Mesendoderm (in vitro differentiated cells): Measurements from ENCODE around the gene NUAK1.

ENCODE experiments used
- DNase-seq: peaks from one replicate; pipeline ENCODE4 v3.0.0; 2013
- H2AK5ac ChIP-seq: 2 replicates; pipeline ENCODE4 v1.6.1; 2013; ENCODE audit warnings: low read length, inconsistent platforms
- H2BK120ac ChIP-seq: 2 replicates; pipeline ENCODE4 v1.6.1; 2013; ENCODE audit warnings: low read depth, mild to moderate bottlenecking, low read length, moderate library complexity, mixed read lengths
- H2BK15ac ChIP-seq: replicated peaks from 2 replicates; pipeline ENCODE4 v1.6.1; 2013; ENCODE audit warnings: low read depth, mild to moderate bottlenecking, moderate library complexity
- H2BK5ac ChIP-seq: 2 replicates; pipeline ENCODE4 v1.6.1; 2013; ENCODE audit warnings: low read length, inconsistent platforms
- H3K18ac ChIP-seq: 2 replicates; pipeline ENCODE4 v1.6.1; 2013; ENCODE audit warnings: mild to moderate bottlenecking, low read length, mixed read lengths
- H3K23ac ChIP-seq: one replicate; pipeline ENCODE4 v1.6.1; 2013; ENCODE audit warnings: low read length
- H3K27ac ChIP-seq: 2 replicates; pipeline ENCODE4 v1.5.1; 2013; ENCODE audit warnings: low read depth, mild to moderate bottlenecking, inconsistent platforms, low read length, moderate library complexity
- H3K27me3 ChIP-seq: 2 replicates; pipeline ENCODE4 v1.6.1; 2013; ENCODE audit warnings: low read length, control low read depth, mild to moderate bottlenecking, inconsistent platforms; ENCODE audit not compliant: insufficient read depth, poor library complexity
- H3K36me3 ChIP-seq: 2 replicates; pipeline ENCODE4 v1.6.1; 2013; ENCODE audit warnings: low read length, inconsistent platforms; ENCODE audit not compliant: control insufficient read depth, insufficient read depth
- H3K4ac ChIP-seq: one replicate; pipeline ENCODE4 v1.6.1; 2013; ENCODE audit warnings: low read depth, mild to moderate bottlenecking, low read length, moderate library complexity
- H3K4me1 ChIP-seq: 2 replicates; pipeline ENCODE4 v1.6.1; 2013; ENCODE audit warnings: low read depth, low read length, inconsistent platforms; ENCODE audit not compliant: control insufficient read depth
- H3K4me2 ChIP-seq: 2 replicates; pipeline ENCODE4 v1.6.1; 2013; ENCODE audit warnings: low read length
- H3K4me3 ChIP-seq: 2 replicates; pipeline ENCODE4 v1.5.1; 2013; ENCODE audit warnings: mild to moderate bottlenecking, low read length
- H3K56ac ChIP-seq: one replicate; pipeline ENCODE4 v1.6.1; 2013; ENCODE audit warnings: low read length
- H3K79me1 ChIP-seq: 2 replicates; pipeline ENCODE4 v1.6.1; 2013; ENCODE audit warnings: low read length, inconsistent platforms
- H3K79me2 ChIP-seq: 2 replicates; pipeline ENCODE4 v1.6.1; 2013; ENCODE audit warnings: mild to moderate bottlenecking, low read length; ENCODE audit not compliant: control insufficient read depth, insufficient read depth
- H3K9ac ChIP-seq: 2 replicates; pipeline ENCODE4 v1.6.1; 2013; ENCODE audit warnings: low read length, inconsistent platforms
- H4K5ac ChIP-seq: one replicate; pipeline ENCODE4 v1.6.1; 2013; ENCODE audit warnings: low read length
- H4K8ac ChIP-seq: one replicate; pipeline ENCODE4 v1.6.1; 2013; ENCODE audit warnings: low read depth, mild to moderate bottlenecking, control low read depth, low read length, moderate library complexity
- WGBS: extraction: QIAGEN DNeasy Blood & Tissue Kit; methylation state at CpG from one replicate; pipeline ENCODE4 v1.1.7; 2013; ENCODE audit warnings: low lambda C conversion rate, missing lambda C conversion rate; ENCODE audit not compliant: insufficient coverage; ENCODE audit errors: extremely low coverage; 5-methylcytosine and 5-hydroxymethylcytosine counted together

NUAK1 gene

GRCh38 chr12:106033161-106033675 is 105.5 kb downstream of the NUAK1 start:
- H3K18ac ChIP-seq: no peak overlapping the region
- no peak overlapping the region for H2BK120ac ChIP-seq
- no peak overlapping the region for H4K8ac ChIP-seq
- H3K9ac ChIP-seq: no peak overlapping the region
- H3K79me1 ChIP-seq: no peaks in the 10 kb centered on the region
- H2BK5ac ChIP-seq: peak overlapping the region; percentile 12
- H3K4me1 ChIP-seq: peaks cover 7% of the 10 kb centered on the region
- no peaks in the 10 kb centered on the region for H3K36me3 ChIP-seq
- H4K5ac ChIP-seq: no peak overlapping the region
- no peak overlapping the region for H3K23ac ChIP-seq
- no peaks in the 10 kb centered on the region for H3K27me3 ChIP-seq
- no peak overlapping the region for H2AK5ac ChIP-seq
- H3K27ac ChIP-seq: no peak overlapping the region
- H3K4ac ChIP-seq: no peak overlapping the region
- peak overlapping the region; percentile 2 for H3K56ac ChIP-seq
- no peaks in the 10 kb centered on the region for H3K79me2 ChIP-seq
- no peak overlapping the region for H3K4me3 ChIP-seq
- DNase-seq: no peak
- no peak overlapping the region for H2BK15ac ChIP-seq
- WGBS: no CpG with 5 or more reads among the region's 4 CpGs
- H3K4me2 ChIP-seq: no peak overlapping the region

DNA sequence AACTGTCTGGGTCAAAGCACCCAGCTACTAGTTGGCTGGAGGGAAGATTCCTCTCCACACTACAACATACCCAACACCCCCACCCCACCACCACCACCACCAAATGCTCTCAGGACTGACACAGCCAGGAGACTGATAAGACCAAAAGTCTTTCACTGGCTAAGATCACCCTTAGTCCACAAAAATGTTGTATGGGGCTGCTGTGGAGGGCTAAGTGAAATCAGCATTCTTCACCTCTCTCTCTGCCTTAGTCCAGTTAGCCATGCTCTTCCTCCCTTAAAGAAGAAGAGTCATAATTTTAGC is 106.2 kb downstream of the NUAK1 start:
- no peak overlapping the region for H2BK120ac ChIP-seq
- no peak overlapping the region for H3K18ac ChIP-seq
- H3K79me1 ChIP-seq: no peaks in the 10 kb centered on the region
- no peak overlapping the region for H3K56ac ChIP-seq
- peak; percentile 66 for DNase-seq
- H4K5ac ChIP-seq: no peak overlapping the region
- H3K4me3 ChIP-seq: no peak overlapping the region
- peaks cover 7% of the 10 kb centered on the region for H3K4me1 ChIP-seq
- no peak overlapping the region for H3K4ac ChIP-seq
- H3K4me2 ChIP-seq: no peak overlapping the region
- H2BK15ac ChIP-seq: no peak overlapping the region
- H2BK5ac ChIP-seq: peak overlapping the region; percentile 12
- no peak overlapping the region for H3K27ac ChIP-seq
- no peak overlapping the region for H2AK5ac ChIP-seq
- H4K8ac ChIP-seq: no peak overlapping the region
- H3K79me2 ChIP-seq: no peaks in the 10 kb centered on the region
- no peaks in the 10 kb centered on the region for H3K36me3 ChIP-seq
- no peak overlapping the region for H3K23ac ChIP-seq
- no peaks in the 10 kb centered on the region for H3K27me3 ChIP-seq
- no peak overlapping the region for H3K9ac ChIP-seq

GRCh38 chr12:106031761-106032622 is 106.8 kb downstream of the NUAK1 start:
- H3K4me3 ChIP-seq: no peak overlapping the region
- no peaks in the 10 kb centered on the region for H3K79me2 ChIP-seq
- no peak overlapping the region for H2AK5ac ChIP-seq
- H3K27me3 ChIP-seq: no peaks in the 10 kb centered on the region
- no peak overlapping the region for H2BK15ac ChIP-seq
- no peaks in the 10 kb centered on the region for H3K79me1 ChIP-seq
- WGBS: no CpG with 5 or more reads among the region's 4 CpGs
- H3K4ac ChIP-seq: peak overlapping the region; percentile 83
- H2BK120ac ChIP-seq: no peak overlapping the region
- peaks cover 7% of the 10 kb centered on the region for H3K4me1 ChIP-seq
- peak; percentile 51 for DNase-seq
- no peak overlapping the region for H3K18ac ChIP-seq
- no peak overlapping the region for H3K56ac ChIP-seq
- H4K8ac ChIP-seq: no peak overlapping the region
- no peak overlapping the region for H2BK5ac ChIP-seq
- H3K4me2 ChIP-seq: no peak overlapping the region
- H3K23ac ChIP-seq: no peak overlapping the region
- H3K9ac ChIP-seq: no peak overlapping the region
- no peak overlapping the region for H3K27ac ChIP-seq
- no peak overlapping the region for H4K5ac ChIP-seq
- no peaks in the 10 kb centered on the region for H3K36me3 ChIP-seq

GRCh38 chr12:106030210-106031071 is 108.3 kb downstream of the NUAK1 start:
- H3K4me1 ChIP-seq: peaks cover 7% of the 10 kb centered on the region
- H3K23ac ChIP-seq: no peak overlapping the region
- no peaks in the 10 kb centered on the region for H3K79me1 ChIP-seq
- H2BK15ac ChIP-seq: peak overlapping the region; percentile 39
- H3K4me3 ChIP-seq: no peak overlapping the region
- H3K56ac ChIP-seq: peak overlapping the region; percentile 50
- peak overlapping the region; percentile 69 for H3K27ac ChIP-seq
- WGBS: no CpG with 5 or more reads among the region's 12 CpGs
- no peak overlapping the region for H2AK5ac ChIP-seq
- peak overlapping the region; percentile 9 for H3K9ac ChIP-seq
- no peak overlapping the region for H2BK120ac ChIP-seq
- H3K4ac ChIP-seq: no peak overlapping the region
- peak overlapping the region; percentile 56 for H2BK5ac ChIP-seq
- H4K8ac ChIP-seq: no peak overlapping the region
- H3K4me2 ChIP-seq: no peak overlapping the region
- H3K79me2 ChIP-seq: no peaks in the 10 kb centered on the region
- H3K36me3 ChIP-seq: no peaks in the 10 kb centered on the region
- peak; percentile 83 for DNase-seq
- H3K27me3 ChIP-seq: no peaks in the 10 kb centered on the region
- peak overlapping the region; percentile 71 for H3K18ac ChIP-seq
- no peak overlapping the region for H4K5ac ChIP-seq

DNA sequence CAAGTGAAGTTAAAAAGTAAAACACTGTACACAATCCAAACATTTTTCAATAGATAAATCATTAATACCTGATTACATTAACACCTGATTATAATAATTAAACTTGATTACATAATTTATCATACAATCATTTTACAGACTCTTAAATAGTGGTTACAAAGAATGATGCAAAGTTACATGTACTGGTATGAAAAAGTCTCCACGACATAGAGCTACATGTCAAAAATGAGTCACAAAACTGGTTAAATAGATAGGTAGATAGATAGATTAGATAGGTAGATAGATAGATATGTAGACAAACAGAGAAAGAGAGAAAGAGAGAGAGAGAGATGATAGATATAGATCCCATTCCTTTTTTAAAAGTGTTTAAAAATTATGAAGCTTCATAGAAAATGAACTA is 109.2 kb downstream of the NUAK1 start:
- H3K18ac ChIP-seq: no peak overlapping the region

More for the DNA sequence above, 109.2 kb downstream of the NUAK1 start:
- Histone ChIP-seq H2BK5ac (no peak overlapping the region), H2AK5ac (no peak overlapping the region), H2BK120ac (no peak overlapping the region), H3K4me2 (no peak overlapping the region), H2BK15ac (no peak overlapping the region), H3K23ac (no peak overlapping the region), H3K56ac (no peak overlapping the region), H3K9ac (no peak overlapping the region), H3K79me1 (no peaks in the 10 kb centered on the region), H3K27me3 (no peaks in the 10 kb centered on the region), H3K36me3 (no peaks in the 10 kb centered on the region), H4K5ac (no peak overlapping the region), H3K27ac (no peak overlapping the region), H3K4me1 (peaks cover 7% of the 10 kb centered on the region), H3K79me2 (no peaks in the 10 kb centered on the region), H3K4me3 (no peak overlapping the region), H4K8ac (no peak overlapping the region), H3K4ac (no peak overlapping the region)
- WGBS: no CpG with 5 or more reads among the region's 1 CpG
- no peak for DNase-seq
